Stimulated activated CD4-positive, alpha-beta T cell treated with anti-CD3 and anti-CD28 coated beads, Interleukin-12 subunit alpha, Interleukin-12 subunit beta, amount 100 ng/mL, for 4 hours (primary cell): Measurements from ENCODE around the gene ESRRB.

Experiments
- DNase-seq: peaks from one replicate; pipeline ENCODE4 v3.0.0-alpha.2; 2020

ESRRB gene

GRCh38 chr14:76407449-76408150, 31.7 kb downstream of the ESRRB start:
- no peak for DNase-seq

GRCh38 chr14:76408877-76409276, 32.9 kb downstream of the ESRRB start:
- DNase-seq = no peak

GRCh38 chr14:76412501-76412900, 36.6 kb downstream of the ESRRB start:
- no peak for DNase-seq

GRCh38 chr14:76413106-76413961, 37.4 kb downstream of the ESRRB start:
- DNase-seq = no peak

GRCh38 chr14:76413962-76414600, 38.1 kb downstream of the ESRRB start:
- DNase-seq = no peak

GRCh38 chr14:76419399-76419798, 43.5 kb downstream of the ESRRB start:
- no peak for DNase-seq

GRCh38 chr14:76420827-76421226, 44.9 kb downstream of the ESRRB start:
- no peak for DNase-seq

- DNase-seq = no peak
These were observed 45.7 kb downstream of the ESRRB start for GRCh38 chr14:76421662-76422061.

GRCh38 chr14:76422662-76423061, 46.7 kb downstream of the ESRRB start:
- DNase-seq = no peak

- DNase-seq = no peak
These were observed 47.6 kb downstream of the ESRRB start for GRCh38 chr14:76423534-76423933.

- DNase-seq = no peak
These were observed 48.4 kb downstream of the ESRRB start for GRCh38 chr14:76424359-76424758.

GRCh38 chr14:76426161-76426696, 50.3 kb downstream of the ESRRB start:
- DNase-seq = no peak

GRCh38 chr14:76428611-76429010, 52.7 kb downstream of the ESRRB start:
- no peak for DNase-seq

GRCh38 chr14:76430017-76430416, 54.1 kb downstream of the ESRRB start:
- DNase-seq = no peak

- DNase-seq = no peak
These were observed 54.6 kb downstream of the ESRRB start for GRCh38 chr14:76430475-76430980.

GRCh38 chr14:76431538-76431937, 55.6 kb downstream of the ESRRB start:
- no peak for DNase-seq

- DNase-seq = no peak
These were observed 57.2 kb downstream of the ESRRB start for GRCh38 chr14:76432827-76433752.

- DNase-seq = no peak
These were observed 58.3 kb downstream of the ESRRB start for GRCh38 chr14:76434220-76434619.

GRCh38 chr14:76439237-76439775, 63.4 kb downstream of the ESRRB start:
- DNase-seq = no peak

- no peak for DNase-seq
These were observed 70.5 kb downstream of the ESRRB start for GRCh38 chr14:76446486-76446885.

GRCh38 chr14:76446921-76447320, 71.0 kb downstream of the ESRRB start:
- DNase-seq = no peak

GRCh38 chr14:76450476-76450875, 74.5 kb downstream of the ESRRB start:
- DNase-seq = no peak
